HEK293 (cell line): ENCODE results near the gene NOC4L.

Experiments used
- CTCF ChIA-PET: fragments of 350-600 bp; formaldehyde crosslinking; extraction: SDS; loops from one replicate; lab custom pipeline; 2021; ENCODE audit warnings: antibody characterized with exemption; lab: Yijun Ruan, JAX
- POLR2A ChIA-PET: fragments of 300-600 bp; formaldehyde crosslinking; extraction: SDS; loops from one replicate; lab custom pipeline; 2020; ENCODE audit warnings: antibody characterized with exemption, inconsistent platforms; lab: Yijun Ruan, JAX
- H3K27ac ChIP-seq: fragments of 200-500 bp; sonication (Bioruptor generic); 2 replicates; pipeline ENCODE4 v1.5.1; 2014; ENCODE audit warnings: low read depth, low read length, control low read depth, inconsistent platforms; ENCODE audit errors: extremely low read depth
- H3K36me3 ChIP-seq, 2 experiments: fragments of 200-500 bp in 1 of 2; sonication (Bioruptor generic) in 1 of 2; 1 replicate in 1 of 2; 2 replicates in 1 of 2; pipeline ENCODE4 v1.5.1; 2014 to 2017; ENCODE audit warnings: inconsistent platforms in 2 of 2, low read length in 2 of 2; ENCODE audit not compliant: control insufficient read depth in 2 of 2, insufficient read depth in 1 of 2
- H3K4me1 ChIP-seq: fragments of 200-500 bp; sonication (Bioruptor generic); 2 replicates; pipeline ENCODE4 v1.5.1; 2014; ENCODE audit warnings: mild to moderate bottlenecking, low read length, inconsistent platforms; ENCODE audit not compliant: control insufficient read depth, insufficient read depth
- H3K4me3 ChIP-seq: 2 replicates; pipeline ENCODE4 v1.5.1; 2011; ENCODE audit warnings: low read depth, mild to moderate bottlenecking, control low read depth, low read length, moderate library complexity
- H3K9me3 ChIP-seq: fragments of 200-500 bp; sonication (Bioruptor generic); 2 replicates; pipeline ENCODE4 v1.5.1; 2014; ENCODE audit warnings: low read depth, low read length, inconsistent platforms; ENCODE audit not compliant: control insufficient read depth, insufficient read depth
- KLF1 ChIP-seq: fragments of 450-650 bp; formaldehyde crosslinking; IDR thresholded peaks from 2 replicates; pipeline ENCODE4 v1.5.1; 2016; ENCODE audit warnings: missing biosample characterization, missing genetic modification characterization
- PRDM1 ChIP-seq: fragments of 450-650 bp; formaldehyde crosslinking; IDR thresholded peaks from 2 replicates; pipeline ENCODE4; 2016; ENCODE audit warnings: missing biosample characterization, missing genetic modification characterization
- SP7 ChIP-seq: fragments of 450-650 bp; formaldehyde crosslinking; IDR thresholded peaks from 2 replicates; pipeline ENCODE4 v1.5.1; 2016; ENCODE audit warnings: missing biosample characterization, missing genetic modification characterization
- ZBTB8A ChIP-seq: fragments of 450-650 bp; formaldehyde crosslinking; IDR thresholded peaks from 2 replicates; pipeline ENCODE4 v1.5.1; 2016; ENCODE audit warnings: missing biosample characterization, missing genetic modification characterization
- ZNF114 ChIP-seq: fragments of 450-650 bp; formaldehyde crosslinking; IDR thresholded peaks from 2 replicates; pipeline ENCODE4 v1.5.0; 2017; ENCODE audit warnings: missing biosample characterization, missing genetic modification characterization
- ZNF174 ChIP-seq: fragments of 450-650 bp; formaldehyde crosslinking; IDR thresholded peaks from 2 replicates; pipeline ENCODE4 v1.5.0; 2017; ENCODE audit warnings: missing biosample characterization, mild to moderate bottlenecking, missing genetic modification characterization
- ZNF2 ChIP-seq: fragments of 450-650 bp; formaldehyde crosslinking; IDR thresholded peaks from 2 replicates; pipeline ENCODE4 v1.5.1; 2016; ENCODE audit warnings: missing biosample characterization, missing genetic modification characterization
- ZNF23 ChIP-seq: fragments of 450-650 bp; formaldehyde crosslinking; IDR thresholded peaks from 2 replicates; pipeline ENCODE4 v1.5.1; 2016; ENCODE audit warnings: missing biosample characterization, missing genetic modification characterization, borderline replicate concordance
- ZNF354C ChIP-seq: fragments of 450-650 bp; formaldehyde crosslinking; IDR thresholded peaks from 2 replicates; pipeline ENCODE4 v1.5.1; 2016; ENCODE audit warnings: missing biosample characterization, missing genetic modification characterization, low read depth, borderline replicate concordance
- ZNF391 ChIP-seq: fragments of 450-650 bp; formaldehyde crosslinking; IDR thresholded peaks from 2 replicates; pipeline ENCODE4 v1.5.1; 2016; ENCODE audit warnings: low read depth, missing biosample characterization, missing genetic modification characterization, borderline replicate concordance
- ZNF433 ChIP-seq: fragments of 450-650 bp; formaldehyde crosslinking; IDR thresholded peaks from 2 replicates; pipeline ENCODE4 v1.5.1; 2016; ENCODE audit warnings: missing biosample characterization, missing genetic modification characterization, low read depth
- ZNF473 ChIP-seq: fragments of 450-650 bp; formaldehyde crosslinking; IDR thresholded peaks from 2 replicates; pipeline ENCODE4 v1.5.1; 2017; ENCODE audit warnings: missing biosample characterization, missing genetic modification characterization
- ZNF48 ChIP-seq: fragments of 450-650 bp; formaldehyde crosslinking; IDR thresholded peaks from 2 replicates; pipeline ENCODE4 v1.5.1; 2016; ENCODE audit warnings: missing biosample characterization, missing genetic modification characterization
- ZNF555 ChIP-seq: fragments of 450-650 bp; formaldehyde crosslinking; conservative IDR thresholded peaks from 2 replicates; pipeline ENCODE4 v1.5.1; 2017; ENCODE audit warnings: missing biosample characterization, mild to moderate bottlenecking, missing genetic modification characterization, inconsistent platforms
- ZNF610 ChIP-seq: fragments of 450-650 bp; formaldehyde crosslinking; IDR thresholded peaks from 2 replicates; pipeline ENCODE4 v1.5.1; 2016; ENCODE audit warnings: missing biosample characterization, missing genetic modification characterization, borderline replicate concordance
- ZNF664 ChIP-seq: fragments of 450-650 bp; formaldehyde crosslinking; IDR thresholded peaks from 2 replicates; pipeline ENCODE4 v1.5.1; 2016; ENCODE audit warnings: missing biosample characterization, missing genetic modification characterization
- TF ChIP-seq, protein P1 (sequence below): fragments of 450-650 bp; formaldehyde crosslinking; IDR thresholded peaks from 2 replicates; pipeline ENCODE4 v1.5.1; 2016; ENCODE audit warnings: missing biosample characterization, missing genetic modification characterization
- TF ChIP-seq, protein P2 (sequence below): fragments of 450-650 bp; formaldehyde crosslinking; IDR thresholded peaks from 2 replicates; pipeline ENCODE4 v1.5.1; 2017; ENCODE audit warnings: missing biosample characterization, mild to moderate bottlenecking, missing genetic modification characterization, moderate library complexity
- TF ChIP-seq, protein P3 (sequence below): fragments of 450-650 bp; formaldehyde crosslinking; IDR thresholded peaks from 2 replicates; pipeline ENCODE4 v1.5.1; 2017; ENCODE audit warnings: missing biosample characterization, missing genetic modification characterization

The NOC4L gene

DNA sequence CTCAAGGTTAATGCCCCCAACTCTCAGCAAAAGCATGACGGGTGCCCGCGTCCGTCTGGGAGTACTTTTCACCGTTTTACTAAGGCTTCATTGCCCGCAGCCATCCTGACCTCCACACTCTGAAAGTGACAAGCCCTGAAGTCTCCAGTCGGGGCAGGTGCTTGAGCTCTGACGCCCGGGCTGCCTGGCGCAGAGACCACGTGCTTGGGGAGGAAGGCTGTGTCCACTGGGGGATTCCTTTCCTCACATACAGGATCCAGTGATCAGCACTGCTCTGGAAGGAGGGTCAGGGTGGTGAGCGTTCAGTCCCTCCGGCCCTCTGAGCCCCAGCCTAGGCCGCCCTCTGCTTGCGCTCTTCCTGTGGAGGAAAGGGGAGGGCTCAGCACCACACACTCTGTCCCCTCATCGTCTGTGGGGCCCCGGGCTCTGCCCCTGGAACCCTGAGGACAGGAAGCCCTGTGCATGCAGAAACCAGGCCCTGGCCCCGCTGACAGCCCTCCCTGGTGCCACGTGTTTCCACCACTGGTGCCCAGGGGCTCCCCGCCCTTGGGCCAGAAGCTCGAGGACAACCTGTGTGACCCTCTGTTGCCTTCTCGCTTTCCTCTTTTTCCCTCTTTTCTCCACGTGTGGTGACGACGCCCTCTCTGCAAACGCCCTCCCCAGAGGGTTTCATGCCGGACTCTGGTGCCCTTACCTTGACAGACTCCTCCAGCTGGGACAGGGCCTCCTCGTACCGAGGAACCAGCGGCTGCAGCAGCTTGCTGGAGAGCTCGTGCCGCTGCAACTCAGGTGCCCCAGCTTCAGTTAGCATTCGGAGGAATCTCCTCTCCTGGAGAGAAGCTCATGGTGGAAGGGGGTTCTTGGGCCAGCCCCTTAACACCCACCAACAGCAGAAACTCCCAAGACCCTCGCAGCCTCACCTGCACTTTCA is 5.1 kb upstream of the NOC4L start:
- Histone ChIP-seq H3K9me3 (no peaks in the 10 kb centered on the region), H3K36me3 (peaks cover 3 to 45% of the 10 kb centered on the region in 2 experiments; a peak in 2 of 3 replicates), H3K4me1 (no peaks in the 10 kb centered on the region), H3K4me3 (no peak overlapping the region), H3K27ac (no peak overlapping the region)
- ChIA-PET CTCF (interaction anchor here (0.7 kb wide), 1 partner anchor 502 kb away, joined by 4 read pairs; no protein-coding TSS in a partner anchor), POLR2A (interaction anchor here (1.3 kb wide), 1 partner anchor 15 kb away, joined by 3 read pairs; no protein-coding TSS in a partner anchor)
- TF ChIP-seq ZBTB8A (tag by site-specific recombination): no peak
- no peak for TF ChIP-seq ZNF354C (tag by site-specific recombination)
- TF ChIP-seq, protein P1, sequence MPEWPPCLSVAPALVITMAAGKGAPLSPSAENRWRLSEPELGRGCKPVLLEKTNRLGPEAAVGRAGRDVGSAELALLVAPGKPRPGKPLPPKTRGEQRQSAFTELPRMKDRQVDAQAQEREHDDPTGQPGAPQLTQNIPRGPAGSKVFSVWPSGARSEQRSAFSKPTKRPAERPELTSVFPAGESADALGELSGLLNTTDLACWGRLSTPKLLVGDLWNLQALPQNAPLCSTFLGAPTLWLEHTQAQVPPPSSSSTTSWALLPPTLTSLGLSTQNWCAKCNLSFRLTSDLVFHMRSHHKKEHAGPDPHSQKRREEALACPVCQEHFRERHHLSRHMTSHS (tag by site-specific recombination): no peak
- TF ChIP-seq ZNF114 (tag by site-specific recombination): no peak
- TF ChIP-seq ZNF48 (tag by site-specific recombination): no peak

DNA sequence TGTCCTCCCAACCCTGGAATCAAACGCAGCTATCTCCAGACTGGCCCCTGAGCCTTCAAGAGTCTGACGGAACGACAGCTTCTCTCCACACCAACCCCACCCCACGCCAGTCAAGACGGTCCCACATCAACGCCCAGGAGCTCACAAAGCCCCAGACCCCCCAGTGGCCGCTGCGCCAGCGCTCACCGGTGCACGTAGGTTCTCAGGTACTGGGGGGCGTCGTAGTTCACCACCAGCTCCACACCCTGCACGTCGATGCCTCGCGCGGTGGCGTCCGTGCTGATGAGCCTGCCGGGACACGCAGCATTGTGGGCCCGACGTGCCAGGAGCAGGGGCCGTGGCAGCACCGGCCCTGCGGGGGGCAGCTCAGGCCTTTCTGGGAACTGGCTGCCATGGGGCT is 4.3 kb upstream of the NOC4L start:
- ChIA-PET CTCF (interaction anchor here (0.7 kb wide), 1 partner anchor 501 kb away, joined by 4 read pairs; no protein-coding TSS in a partner anchor), POLR2A (interaction anchor here (1.3 kb wide), 1 partner anchor 14 kb away, joined by 3 read pairs; no protein-coding TSS in a partner anchor)
- Histone ChIP-seq H3K4me3 (no peak overlapping the region), H3K4me1 (no peaks in the 10 kb centered on the region), H3K27ac (no peak overlapping the region), H3K36me3 (peaks cover 3 to 45% of the 10 kb centered on the region in 2 experiments; a peak in 2 of 3 replicates), H3K9me3 (no peaks in the 10 kb centered on the region)
- TF ChIP-seq ZNF610 (tag by site-specific recombination) (no peak), ZNF473 (tag by site-specific recombination) (no peak), ZNF391 (tag by site-specific recombination) (no peak), SP7 (tag by site-specific recombination) (no peak)
- TF ChIP-seq, all 188 proteins: peak for 0

DNA sequence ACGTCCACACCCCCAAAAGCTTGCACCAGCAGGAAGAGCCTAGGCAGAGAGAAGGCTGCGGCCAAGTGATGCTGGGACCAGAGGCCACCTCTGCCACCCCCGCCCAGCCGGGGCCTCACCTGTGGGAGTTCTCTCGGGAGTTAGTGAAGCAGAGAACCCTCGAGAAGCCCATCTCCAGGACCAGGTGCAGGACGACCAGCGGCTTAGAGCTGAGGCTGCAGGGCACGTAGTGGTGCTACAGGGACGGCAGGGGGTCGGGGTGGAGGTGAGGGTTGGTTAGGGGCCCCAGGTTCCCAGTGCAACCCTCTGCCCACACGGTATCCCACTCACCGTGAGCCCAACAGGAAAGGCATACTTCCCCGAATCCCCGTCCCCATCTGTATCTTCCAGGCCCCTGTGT is 3.8 kb upstream of the NOC4L start:
- CTCF ChIA-PET: interaction anchor here (0.7 kb wide), 1 partner anchor 501 kb away, joined by 4 read pairs; no protein-coding TSS in a partner anchor
- H3K36me3 ChIP-seq: peaks cover 3 to 46% of the 10 kb centered on the region in 2 experiments; a peak in 2 of 3 replicates
- no peak overlapping the region for H3K4me3 ChIP-seq
- H3K9me3 ChIP-seq: no peaks in the 10 kb centered on the region
- no peak for TF ChIP-seq ZNF174 (tag by site-specific recombination)
- no peak for TF ChIP-seq ZNF555 (tag by site-specific recombination)
- no peak for TF ChIP-seq ZNF433
- no peak for TF ChIP-seq ZNF23 (tag by site-specific recombination)
- TF ChIP-seq ZNF2: no peak
- TF ChIP-seq KLF1 (tag by site-specific recombination): no peak
- TF ChIP-seq PRDM1 (tag by site-specific recombination): no peak
- no peak for TF ChIP-seq ZNF664
- TF ChIP-seq, protein P2, sequence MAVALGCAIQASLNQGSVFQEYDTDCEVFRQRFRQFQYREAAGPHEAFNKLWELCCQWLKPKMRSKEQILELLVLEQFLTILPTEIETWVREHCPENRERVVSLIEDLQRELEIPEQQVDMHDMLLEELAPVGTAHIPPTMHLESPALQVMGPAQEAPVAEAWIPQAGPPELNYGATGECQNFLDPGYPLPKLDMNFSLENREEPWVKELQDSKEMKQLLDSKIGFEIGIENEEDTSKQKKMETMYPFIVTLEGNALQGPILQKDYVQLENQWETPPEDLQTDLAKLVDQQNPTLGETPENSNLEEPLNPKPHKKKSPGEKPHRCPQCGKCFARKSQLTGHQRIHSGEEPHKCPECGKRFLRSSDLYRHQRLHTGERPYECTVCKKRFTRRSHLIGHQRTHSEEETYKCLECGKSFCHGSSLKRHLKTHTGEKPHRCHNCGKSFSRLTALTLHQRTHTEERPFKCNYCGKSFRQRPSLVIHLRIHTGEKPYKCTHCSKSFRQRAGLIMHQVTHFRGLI (tag by site-specific recombination): no peak
- TF ChIP-seq, protein P3, sequence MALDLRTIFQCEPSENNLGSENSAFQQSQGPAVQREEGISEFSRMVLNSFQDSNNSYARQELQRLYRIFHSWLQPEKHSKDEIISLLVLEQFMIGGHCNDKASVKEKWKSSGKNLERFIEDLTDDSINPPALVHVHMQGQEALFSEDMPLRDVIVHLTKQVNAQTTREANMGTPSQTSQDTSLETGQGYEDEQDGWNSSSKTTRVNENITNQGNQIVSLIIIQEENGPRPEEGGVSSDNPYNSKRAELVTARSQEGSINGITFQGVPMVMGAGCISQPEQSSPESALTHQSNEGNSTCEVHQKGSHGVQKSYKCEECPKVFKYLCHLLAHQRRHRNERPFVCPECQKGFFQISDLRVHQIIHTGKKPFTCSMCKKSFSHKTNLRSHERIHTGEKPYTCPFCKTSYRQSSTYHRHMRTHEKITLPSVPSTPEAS (tag by site-specific recombination): no peak
- H3K27ac ChIP-seq: no peak overlapping the region
- POLR2A ChIA-PET: interaction anchor here (1.3 kb wide), 1 partner anchor 14 kb away, joined by 3 read pairs; no protein-coding TSS in a partner anchor
- H3K4me1 ChIP-seq: 0 out of 2 replicates have a peak, but pooled peaks cover 1% of the 10 kb centered on the region
